Kidney (tissue), 14 donors: Measurements from ENCODE around the gene DPYSL3. TPM values are rescaled to one million over a fixed set of nuclear protein-coding genes. Genes with fewer than 3 reads are reported as not detected.

ENCODE experiments used
- DNase-seq, 5 donors: peaks; one replicate each; pipeline ENCODE4 v3.0.0-alpha.2; 2013 to 2020
- FAIRE-seq: peaks from 2 replicates; lab custom pipeline; 2012; peaks lifted over from hg19 to GRCh38; lab: Jason Lieb, UNC
- H3K27ac ChIP-seq, 2 donors: one replicate each; pipeline ENCODE4 v1.7.0; 2013; ENCODE audit warnings: low read depth in 2 of 2, low read length in 2 of 2, inconsistent platforms in 1 of 2
- H3K27me3 ChIP-seq: one replicate; pipeline ENCODE4 v1.7.1; 2013; ENCODE audit warnings: low read length, inconsistent platforms; ENCODE audit not compliant: control insufficient read depth, insufficient read depth
- H3K36me3 ChIP-seq, 3 donors: one replicate each; pipeline versions ENCODE4 v1.7.0 to v1.7.1; 2013; ENCODE audit warnings: low read length in 3 of 3, control low read depth in 1 of 3, inconsistent platforms in 1 of 3; ENCODE audit not compliant: insufficient read depth in 3 of 3, control insufficient read depth in 2 of 3
- H3K4me1 ChIP-seq, 3 donors: one replicate each; pipeline versions ENCODE4 v1.7.0 to v1.7.1; 2013; ENCODE audit warnings: low read length in 3 of 3, inconsistent platforms in 1 of 3, low read depth in 1 of 3; ENCODE audit not compliant: control insufficient read depth in 2 of 3, insufficient read depth in 2 of 3
- H3K4me3 ChIP-seq, 3 donors: one replicate each; pipeline versions ENCODE4 v1.7.0 to v1.8.1; 2013; ENCODE audit warnings: low read length in 3 of 3, control low read depth in 1 of 3, inconsistent platforms in 1 of 3
- H3K9ac ChIP-seq, 3 donors: one replicate each; pipeline versions ENCODE4 v1.7.0 to v1.7.1; 2013; ENCODE audit warnings: low read length in 3 of 3, control low read depth in 1 of 3, inconsistent platforms in 1 of 3
- H3K9me3 ChIP-seq, 3 donors: one replicate each; pipeline versions ENCODE4 v1.7.0 to v1.7.1; 2013; ENCODE audit warnings: low read length in 3 of 3, control low read depth in 1 of 3, inconsistent platforms in 1 of 3; ENCODE audit not compliant: control insufficient read depth in 2 of 3, insufficient read depth in 1 of 3
- CTCF ChIP-seq: IDR thresholded peaks from 3 replicates; pipeline ENCODE4 v1.5.1; 2012; ENCODE audit warnings: mild to moderate bottlenecking, moderate library complexity, borderline replicate concordance; ENCODE audit not compliant: insufficient read depth; ENCODE audit errors: extremely low read depth
- intact Hi-C: fragments of 100-400 bp; cut with DNase I; formaldehyde crosslinking; loops from one replicate; pipeline ENCODE4 v1.11.1; 2022
- polyA plus RNA-seq: library from polyadenylated mRNA; stranded (reverse); fragments of 350-450 nt; fragmentation: Illumina TruSeq; extraction: RNeasy Lipid Tissue Mini Kit (QIAGEN cat#74804); gene quantifications from one replicate; pipeline ENCODE4 v1.2.3, GENCODE V29; 2014; ENCODE audit warnings: low read depth, low replicate concordance; ENCODE audit not compliant: insufficient read depth
- total RNA-seq: library from RNA; stranded (reverse); fragmentation: NEBNext Ultra II Directional; extraction: Animal tissue kit (Norgen Biotek cat#: 25700); gene quantifications from one replicate; pipeline ENCODE4 v1.2.1, GENCODE V29; 2021
- donor health status: control.
- donor health status: control.
- donor health status: control.
- donor health status: control.
- donor health status: control.
- donor health status: DM: yes; HTN: yes; CAD: no.
- donor health status: Normal renal cell carcinoma (clear cell type).

DPYSL3 gene
- total and polyA plus RNA-seq, 2 donors from 2014 or later: 7.1 to 19.1 TPM

GRCh38 chr5:147481376-147481775 lies 28.5 kb downstream of the DPYSL3 start:
- Histone ChIP-seq H3K4me1 (no peaks in the 10 kb centered on the region), H3K27me3 (no peaks in the 10 kb centered on the region), H3K36me3 (no peaks in the 10 kb centered on the region), H3K4me3 (no peak overlapping the region), H3K27ac (no peak overlapping the region), H3K9me3 (no peaks in the 10 kb centered on the region), H3K9ac (no peak overlapping the region)
- no peak for TF ChIP-seq CTCF
- DNase-seq: no peak
- no peak for FAIRE-seq
- intact Hi-C loops: no loop called here

- DNase-seq: no peak
- no peaks in the 10 kb centered on the region for H3K27me3 ChIP-seq
- H3K4me3 ChIP-seq: no peak overlapping the region
- no peak for FAIRE-seq
- H3K36me3 ChIP-seq: no peaks in the 10 kb centered on the region
- intact Hi-C loops: no loop called here
- H3K9ac ChIP-seq: no peak overlapping the region
- H3K4me1 ChIP-seq: no peaks in the 10 kb centered on the region
- TF ChIP-seq CTCF: no peak
- no peaks in the 10 kb centered on the region for H3K9me3 ChIP-seq
- no peak overlapping the region for H3K27ac ChIP-seq
These were observed 29.9 kb downstream of the DPYSL3 start for GRCh38 chr5:147479949-147480348.

- Histone ChIP-seq H3K4me1 (no peaks in the 10 kb centered on the region), H3K36me3 (no peaks in the 10 kb centered on the region), H3K27ac (no peak overlapping the region), H3K27me3 (no peaks in the 10 kb centered on the region), H3K9me3 (no peaks in the 10 kb centered on the region), H3K9ac (no peak overlapping the region), H3K4me3 (no peak overlapping the region)
- TF ChIP-seq CTCF: no peak
- FAIRE-seq (no peak), DNase-seq (no peak)
- intact Hi-C loops: no loop called here
These were observed 30.4 kb downstream of the DPYSL3 start for GRCh38 chr5:147479444-147479843.

GRCh38 chr5:147474140-147474539 lies 35.7 kb downstream of the DPYSL3 start:
- Histone ChIP-seq H3K9ac (no peak overlapping the region), H3K4me1 (no peaks in the 10 kb centered on the region), H3K4me3 (no peak overlapping the region), H3K9me3 (no peaks in the 10 kb centered on the region), H3K27ac (no peak overlapping the region), H3K27me3 (no peaks in the 10 kb centered on the region), H3K36me3 (no peaks in the 10 kb centered on the region)
- FAIRE-seq: no peak
- TF ChIP-seq CTCF: no peak
- intact Hi-C loops: no loop called here
- no peak for DNase-seq
